Neural cell (in vitro differentiated cells): ENCODE measurements around the gene CFAP299. TPM values are rescaled to one million over a fixed set of nuclear protein-coding genes. Genes with fewer than 3 reads are reported as not detected.

ENCODE experiments used
- H2AFZ ChIP-seq: fragments of 200-600, 300-800 bp; sonication (generic), shearing (Covaris generic); 2 replicates; pipeline ENCODE4 v1.6.0; 2014; ENCODE audit warnings: low read depth, mild to moderate bottlenecking, antibody characterized with exemption, low read length, moderate library complexity
- H3F3A ChIP-seq: fragments of 200-600 bp; shearing (Covaris generic); 2 replicates; pipeline ENCODE4 v1.6.1; 2016; ENCODE audit warnings: mild to moderate bottlenecking, moderate library complexity, mixed read lengths, antibody characterized with exemption, low read length; ENCODE audit not compliant: insufficient read depth, poor library complexity, severe bottlenecking
- H3K27ac ChIP-seq: fragments of 200-600, 300-800 bp; sonication (generic), shearing (Covaris generic); 2 replicates; pipeline ENCODE4 v1.5.1; 2014; ENCODE audit warnings: mild to moderate bottlenecking, low read length, moderate library complexity
- H3K27me3 ChIP-seq: fragments of 300-800, 200-600 bp; sonication (generic), shearing (Covaris generic); 2 replicates; pipeline ENCODE4 v1.6.0; 2014; ENCODE audit warnings: mild to moderate bottlenecking, low read depth, low read length, moderate library complexity; ENCODE audit not compliant: insufficient read depth
- H3K36me3 ChIP-seq: fragments of 300-800, 200-600 bp; sonication (generic), shearing (Covaris generic); 2 replicates; pipeline ENCODE4 v1.5.1; 2014; ENCODE audit warnings: mild to moderate bottlenecking, antibody characterized with exemption, low read length, moderate library complexity; ENCODE audit not compliant: insufficient read depth
- H3K4me2 ChIP-seq: fragments of 300-800, 200-600 bp; sonication (generic), shearing (Covaris generic); 2 replicates; pipeline ENCODE4 v1.6.0; 2014; ENCODE audit warnings: mild to moderate bottlenecking, low read length
- H3K4me3 ChIP-seq: fragments of 300-800, 200-600 bp; sonication (generic), shearing (Covaris generic); 2 replicates; pipeline ENCODE4 v1.5.1; 2014; ENCODE audit warnings: mild to moderate bottlenecking, low read length, moderate library complexity
- H3K79me2 ChIP-seq: fragments of 200-600 bp; shearing (Covaris generic); replicated peaks from 2 replicates; pipeline ENCODE4 v1.6.0; 2014; ENCODE audit warnings: mild to moderate bottlenecking, low read length, moderate library complexity; ENCODE audit not compliant: insufficient read depth
- H3K9ac ChIP-seq: fragments of 300-800, 200-600 bp; sonication (generic), shearing (Covaris generic); 2 replicates; pipeline ENCODE4 v1.6.1; 2016; ENCODE audit warnings: mild to moderate bottlenecking, low read length, mixed read lengths
- H3K9me2 ChIP-seq: fragments of 200-600 bp; shearing (Covaris generic); 2 replicates; pipeline ENCODE4 v1.6.1; 2016; ENCODE audit warnings: mild to moderate bottlenecking, low read length, mixed read lengths; ENCODE audit not compliant: insufficient read depth
- H3K9me3 ChIP-seq: fragments of 200-600, 300-800 bp; sonication (generic), shearing (Covaris generic); 2 replicates; pipeline ENCODE4 v1.6.1; 2016; ENCODE audit warnings: mild to moderate bottlenecking, mixed run types, low read length, moderate library complexity, mixed read lengths
- H4K20me1 ChIP-seq: fragments of 200-600 bp; shearing (Covaris generic); 2 replicates; pipeline ENCODE4 v1.6.1; 2016; ENCODE audit warnings: mild to moderate bottlenecking, mixed run types; ENCODE audit not compliant: insufficient read depth
- EP300 ChIP-seq: fragments of 450-650 bp; conservative IDR thresholded peaks from 2 replicates; pipeline ENCODE4 v1.6.1; 2014; ENCODE audit warnings: antibody characterized with exemption, mild to moderate bottlenecking, moderate library complexity; ENCODE audit not compliant: poor library complexity, severe bottlenecking
- EZH2 ChIP-seq: fragments of 200-600, 300-800 bp; shearing (Covaris generic), sonication (generic); IDR thresholded peaks from 2 replicates; pipeline ENCODE4 v1.6.1; 2014; ENCODE audit warnings: antibody characterized with exemption, low read length, borderline replicate concordance, mild to moderate bottlenecking; ENCODE audit not compliant: insufficient read depth, poor library complexity, severe bottlenecking
- MXI1 ChIP-seq: fragments of 450-650 bp; conservative IDR thresholded peaks from 2 replicates; pipeline ENCODE4 v1.6.1; 2014; ENCODE audit warnings: antibody characterized with exemption, mild to moderate bottlenecking; ENCODE audit not compliant: poor library complexity, severe bottlenecking
- POLR2AphosphoS5 ChIP-seq: IDR thresholded peaks from 2 replicates; pipeline ENCODE4 v1.6.1; 2012
- RAD21 ChIP-seq: fragments of 450-650 bp; conservative IDR thresholded peaks from 2 replicates; pipeline ENCODE4 v1.6.1; 2014; ENCODE audit warnings: antibody characterized with exemption, mild to moderate bottlenecking, moderate library complexity
- SMC3 ChIP-seq: fragments of 450-650 bp; conservative IDR thresholded peaks from 2 replicates; pipeline ENCODE4 v1.6.1; 2014; ENCODE audit warnings: antibody characterized with exemption, mild to moderate bottlenecking, moderate library complexity; ENCODE audit not compliant: poor library complexity
- TAF1 ChIP-seq: IDR thresholded peaks from 2 replicates; pipeline ENCODE4 v1.6.1; 2012; ENCODE audit warnings: low read depth
- polyA plus RNA-seq: library from polyadenylated mRNA; depleted of rRNA; stranded (reverse); fragments of >200 nt; gene quantifications from 2 replicates; pipeline ENCODE4 v1.2.3, GENCODE V29; 2014
- TF ChIP-seq, protein P1 (sequence below): IDR thresholded peaks from 2 replicates; pipeline ENCODE4 v1.6.1; 2012; ENCODE audit warnings: borderline replicate concordance
- TF ChIP-seq, protein P2 (sequence below): fragments of 450-650 bp; IDR thresholded peaks from 2 replicates; pipeline ENCODE4 v1.5.1; 2014; ENCODE audit warnings: antibody characterized with exemption, mild to moderate bottlenecking, moderate library complexity; ENCODE audit not compliant: poor library complexity, severe bottlenecking

CFAP299 gene
- polyA plus RNA-seq, 1 donor from 2014 or later = not detected

DNA sequence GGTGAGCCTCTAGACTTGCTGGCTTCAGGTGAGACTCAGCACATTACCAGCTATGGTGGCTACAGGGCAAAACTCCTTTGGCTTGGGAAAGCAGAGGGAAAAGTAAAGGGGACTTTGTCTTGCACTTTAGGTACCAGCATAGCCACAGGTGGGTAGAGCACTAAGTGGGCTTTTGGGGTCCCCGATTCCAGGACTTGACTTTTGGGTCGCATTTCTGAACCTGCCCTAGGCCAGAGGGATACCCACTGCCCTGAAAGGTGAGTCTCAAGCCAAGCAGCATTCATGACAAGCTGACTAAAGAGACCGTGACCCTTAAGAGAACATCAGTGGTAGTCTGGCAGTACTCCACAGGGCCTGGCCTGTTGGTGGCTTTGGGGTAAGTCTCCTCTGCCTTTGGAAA lies 224.8 kb downstream of the CFAP299 start:
- Histone ChIP-seq H3F3A (no peaks in the 10 kb centered on the region), H3K79me2 (no peaks in the 10 kb centered on the region), H3K36me3 (no peaks in the 10 kb centered on the region), H3K9me2 (no peaks in the 10 kb centered on the region), H3K27ac (no peak overlapping the region), H3K9me3 (no peaks in the 10 kb centered on the region), H3K27me3 (no peaks in the 10 kb centered on the region), H4K20me1 (no peaks in the 10 kb centered on the region), H3K9ac (no peak overlapping the region), H3K4me3 (no peak overlapping the region), H2AFZ (no peak overlapping the region), H3K4me2 (no peak overlapping the region)
- TF ChIP-seq, protein P1, sequence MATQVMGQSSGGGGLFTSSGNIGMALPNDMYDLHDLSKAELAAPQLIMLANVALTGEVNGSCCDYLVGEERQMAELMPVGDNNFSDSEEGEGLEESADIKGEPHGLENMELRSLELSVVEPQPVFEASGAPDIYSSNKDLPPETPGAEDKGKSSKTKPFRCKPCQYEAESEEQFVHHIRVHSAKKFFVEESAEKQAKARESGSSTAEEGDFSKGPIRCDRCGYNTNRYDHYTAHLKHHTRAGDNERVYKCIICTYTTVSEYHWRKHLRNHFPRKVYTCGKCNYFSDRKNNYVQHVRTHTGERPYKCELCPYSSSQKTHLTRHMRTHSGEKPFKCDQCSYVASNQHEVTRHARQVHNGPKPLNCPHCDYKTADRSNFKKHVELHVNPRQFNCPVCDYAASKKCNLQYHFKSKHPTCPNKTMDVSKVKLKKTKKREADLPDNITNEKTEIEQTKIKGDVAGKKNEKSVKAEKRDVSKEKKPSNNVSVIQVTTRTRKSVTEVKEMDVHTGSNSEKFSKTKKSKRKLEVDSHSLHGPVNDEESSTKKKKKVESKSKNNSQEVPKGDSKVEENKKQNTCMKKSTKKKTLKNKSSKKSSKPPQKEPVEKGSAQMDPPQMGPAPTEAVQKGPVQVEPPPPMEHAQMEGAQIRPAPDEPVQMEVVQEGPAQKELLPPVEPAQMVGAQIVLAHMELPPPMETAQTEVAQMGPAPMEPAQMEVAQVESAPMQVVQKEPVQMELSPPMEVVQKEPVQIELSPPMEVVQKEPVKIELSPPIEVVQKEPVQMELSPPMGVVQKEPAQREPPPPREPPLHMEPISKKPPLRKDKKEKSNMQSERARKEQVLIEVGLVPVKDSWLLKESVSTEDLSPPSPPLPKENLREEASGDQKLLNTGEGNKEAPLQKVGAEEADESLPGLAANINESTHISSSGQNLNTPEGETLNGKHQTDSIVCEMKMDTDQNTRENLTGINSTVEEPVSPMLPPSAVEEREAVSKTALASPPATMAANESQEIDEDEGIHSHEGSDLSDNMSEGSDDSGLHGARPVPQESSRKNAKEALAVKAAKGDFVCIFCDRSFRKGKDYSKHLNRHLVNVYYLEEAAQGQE = no peak
- TF ChIP-seq TAF1 = no peak
- no peak for TF ChIP-seq EZH2

DNA sequence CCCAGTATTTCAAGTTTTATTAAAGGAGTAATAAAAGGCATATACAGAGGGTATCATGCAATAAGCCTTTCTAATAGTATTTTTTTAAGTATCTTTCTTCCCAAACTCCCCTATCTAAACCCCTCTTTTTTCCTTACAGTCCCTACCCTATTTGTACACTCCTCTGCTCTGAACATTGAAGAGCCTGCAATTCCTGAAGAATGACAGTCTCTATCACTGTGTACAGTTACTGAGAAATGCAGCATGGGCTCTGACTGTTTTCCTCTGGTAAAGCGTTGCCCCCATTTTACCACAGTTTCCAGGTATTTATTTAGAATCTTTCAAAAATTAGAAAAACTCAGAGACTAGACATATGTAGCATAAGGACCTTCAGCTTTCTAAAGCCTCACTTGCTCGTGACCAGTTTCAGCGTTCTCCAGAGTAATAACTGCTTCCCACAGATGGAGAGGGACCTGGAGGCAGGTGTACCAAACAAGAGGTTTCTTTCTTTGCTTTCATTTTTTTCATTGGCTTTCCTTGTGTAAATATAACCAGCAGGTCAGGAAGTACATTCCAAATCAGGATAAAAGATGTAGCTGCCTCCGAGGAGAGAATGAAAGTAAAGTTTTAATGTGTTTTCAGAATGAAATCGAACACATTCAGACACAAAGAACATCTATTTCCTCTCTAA lies 230.8 kb downstream of the CFAP299 start:
- no peaks in the 10 kb centered on the region for H3F3A ChIP-seq
- no peaks in the 10 kb centered on the region for H3K79me2 ChIP-seq
- H2AFZ ChIP-seq = no peak overlapping the region
- H3K27me3 ChIP-seq = no peaks in the 10 kb centered on the region
- no peaks in the 10 kb centered on the region for H3K36me3 ChIP-seq
- H3K9me2 ChIP-seq = no peaks in the 10 kb centered on the region
- H4K20me1 ChIP-seq = no peaks in the 10 kb centered on the region
- no peaks in the 10 kb centered on the region for H3K9me3 ChIP-seq
- H3K27ac ChIP-seq = no peak overlapping the region
- no peak overlapping the region for H3K9ac ChIP-seq
- H3K4me3 ChIP-seq = no peak overlapping the region
- no peak for TF ChIP-seq RAD21
- no peak for TF ChIP-seq TAF1
- no peak for TF ChIP-seq SMC3
- no peak for TF ChIP-seq MXI1
- TF ChIP-seq EZH2 = no peak
- no peak for TF ChIP-seq POLR2AphosphoS5
- TF ChIP-seq EP300 = no peak
- TF ChIP-seq, protein P2, sequence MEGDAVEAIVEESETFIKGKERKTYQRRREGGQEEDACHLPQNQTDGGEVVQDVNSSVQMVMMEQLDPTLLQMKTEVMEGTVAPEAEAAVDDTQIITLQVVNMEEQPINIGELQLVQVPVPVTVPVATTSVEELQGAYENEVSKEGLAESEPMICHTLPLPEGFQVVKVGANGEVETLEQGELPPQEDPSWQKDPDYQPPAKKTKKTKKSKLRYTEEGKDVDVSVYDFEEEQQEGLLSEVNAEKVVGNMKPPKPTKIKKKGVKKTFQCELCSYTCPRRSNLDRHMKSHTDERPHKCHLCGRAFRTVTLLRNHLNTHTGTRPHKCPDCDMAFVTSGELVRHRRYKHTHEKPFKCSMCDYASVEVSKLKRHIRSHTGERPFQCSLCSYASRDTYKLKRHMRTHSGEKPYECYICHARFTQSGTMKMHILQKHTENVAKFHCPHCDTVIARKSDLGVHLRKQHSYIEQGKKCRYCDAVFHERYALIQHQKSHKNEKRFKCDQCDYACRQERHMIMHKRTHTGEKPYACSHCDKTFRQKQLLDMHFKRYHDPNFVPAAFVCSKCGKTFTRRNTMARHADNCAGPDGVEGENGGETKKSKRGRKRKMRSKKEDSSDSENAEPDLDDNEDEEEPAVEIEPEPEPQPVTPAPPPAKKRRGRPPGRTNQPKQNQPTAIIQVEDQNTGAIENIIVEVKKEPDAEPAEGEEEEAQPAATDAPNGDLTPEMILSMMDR = no peak
- TF ChIP-seq, protein P1 = no peak
- H3K4me2 ChIP-seq = no peak overlapping the region
